ENCODE data around the gene REXO5. TPM values are rescaled to one million over a fixed set of nuclear protein-coding genes. Genes with fewer than 3 reads are reported as not detected.

The REXO5 gene
- total and polyA plus RNA-seq, 9 of the 15 experiments (the other 6 are each of a cell fraction or from before 2014, with no cell fraction given), result 10.5 to 45.1 (median 25.4) TPM

DNA sequence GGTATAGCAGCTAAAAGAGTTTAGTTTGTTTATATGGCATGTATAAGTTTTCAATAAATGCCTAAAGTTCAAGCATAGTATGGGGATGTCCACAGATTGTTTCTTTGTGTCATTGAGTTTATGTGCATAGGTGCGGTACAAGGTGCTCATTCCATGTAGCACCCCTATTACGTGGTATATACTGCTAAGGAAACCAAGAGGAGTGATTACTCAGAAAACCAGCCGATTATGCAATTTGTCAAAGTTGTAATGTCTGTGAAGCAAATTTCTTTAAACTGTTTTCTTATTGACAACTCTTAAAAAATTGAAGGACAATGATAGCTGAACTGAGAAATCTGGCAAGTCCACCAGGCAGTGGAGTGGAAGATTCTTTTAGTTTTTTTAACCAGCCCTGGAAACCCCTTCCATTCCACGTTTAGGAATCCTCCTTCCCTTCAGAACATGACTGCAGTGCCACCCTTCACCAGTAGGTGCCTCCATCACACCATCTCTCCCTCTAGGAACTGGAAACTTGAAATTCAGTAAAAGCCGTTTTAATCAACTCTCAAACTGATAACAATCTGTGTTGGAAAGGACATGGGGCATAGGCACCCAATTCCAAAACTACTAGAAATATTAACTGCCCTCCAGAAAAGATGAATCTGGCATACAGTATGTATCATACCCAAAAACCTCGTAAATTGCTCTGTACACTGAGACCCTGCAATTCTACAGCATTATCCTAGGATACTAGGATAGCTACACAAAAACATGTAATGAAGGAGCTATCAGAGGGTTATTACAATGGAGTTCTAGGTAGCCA lies 43.5 kb downstream of the REXO5 start (continued):
- TF ChIP-seq, protein P1, sequence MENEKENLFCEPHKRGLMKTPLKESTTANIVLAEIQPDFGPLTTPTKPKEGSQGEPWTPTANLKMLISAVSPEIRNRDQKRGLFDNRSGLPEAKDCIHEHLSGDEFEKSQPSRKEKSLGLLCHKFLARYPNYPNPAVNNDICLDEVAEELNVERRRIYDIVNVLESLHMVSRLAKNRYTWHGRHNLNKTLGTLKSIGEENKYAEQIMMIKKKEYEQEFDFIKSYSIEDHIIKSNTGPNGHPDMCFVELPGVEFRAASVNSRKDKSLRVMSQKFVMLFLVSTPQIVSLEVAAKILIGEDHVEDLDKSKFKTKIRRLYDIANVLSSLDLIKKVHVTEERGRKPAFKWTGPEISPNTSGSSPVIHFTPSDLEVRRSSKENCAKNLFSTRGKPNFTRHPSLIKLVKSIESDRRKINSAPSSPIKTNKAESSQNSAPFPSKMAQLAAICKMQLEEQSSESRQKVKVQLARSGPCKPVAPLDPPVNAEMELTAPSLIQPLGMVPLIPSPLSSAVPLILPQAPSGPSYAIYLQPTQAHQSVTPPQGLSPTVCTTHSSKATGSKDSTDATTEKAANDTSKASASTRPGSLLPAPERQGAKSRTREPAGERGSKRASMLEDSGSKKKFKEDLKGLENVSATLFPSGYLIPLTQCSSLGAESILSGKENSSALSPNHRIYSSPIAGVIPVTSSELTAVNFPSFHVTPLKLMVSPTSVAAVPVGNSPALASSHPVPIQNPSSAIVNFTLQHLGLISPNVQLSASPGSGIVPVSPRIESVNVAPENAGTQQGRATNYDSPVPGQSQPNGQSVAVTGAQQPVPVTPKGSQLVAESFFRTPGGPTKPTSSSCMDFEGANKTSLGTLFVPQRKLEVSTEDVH (IDR thresholded peaks at IDR 0.05; ENCODE audit: low read depth, partially characterized antibody), result peak; percentile 34
- TF ChIP-seq KAT8 (IDR thresholded peaks at IDR 0.05; ENCODE audit: low read depth) (no peak), MEF2D (tag; conservative IDR thresholded peaks at IDR 0.05; ENCODE audit: low read depth) (no peak), RUNX1 (IDR thresholded peaks at IDR 0.05; ENCODE audit: low read depth) (no peak), C11orf30 (IDR thresholded peaks at IDR 0.05; ENCODE audit: low read depth) (peak; percentile 76), EHMT2 (IDR thresholded peaks at IDR 0.05) (no peak), XRCC3 (IDR thresholded peaks at IDR 0.05) (no peak), ARNT (IDR thresholded peaks at IDR 0.05) (peak in 1 of 2 experiments; percentile 66; a peak in 1 of 4 replicates), MBD2 (IDR thresholded peaks at IDR 0.05; ENCODE audit: borderline replicate concordance, low read depth) (no peak), PHF21A (IDR thresholded peaks at IDR 0.05; ENCODE audit: borderline replicate concordance, low read depth) (no peak), CBX2 (IDR thresholded peaks at IDR 0.05; ENCODE audit: insufficient read depth, low read length, poor library complexity, severe bottlenecking) (no peak), MIER1 (IDR thresholded peaks at IDR 0.05; ENCODE audit: low read depth) (no peak), RAD21 (CRISPR knock-in tag; conservative IDR thresholded peaks at IDR 0.05 in 1 of 2, IDR thresholded peaks at IDR 0.05 in 1 of 2) (peak; percentile 98)
- TF ChIP-seq, protein P2, sequence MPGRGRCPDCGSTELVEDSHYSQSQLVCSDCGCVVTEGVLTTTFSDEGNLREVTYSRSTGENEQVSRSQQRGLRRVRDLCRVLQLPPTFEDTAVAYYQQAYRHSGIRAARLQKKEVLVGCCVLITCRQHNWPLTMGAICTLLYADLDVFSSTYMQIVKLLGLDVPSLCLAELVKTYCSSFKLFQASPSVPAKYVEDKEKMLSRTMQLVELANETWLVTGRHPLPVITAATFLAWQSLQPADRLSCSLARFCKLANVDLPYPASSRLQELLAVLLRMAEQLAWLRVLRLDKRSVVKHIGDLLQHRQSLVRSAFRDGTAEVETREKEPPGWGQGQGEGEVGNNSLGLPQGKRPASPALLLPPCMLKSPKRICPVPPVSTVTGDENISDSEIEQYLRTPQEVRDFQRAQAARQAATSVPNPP (IDR thresholded peaks at IDR 0.05; ENCODE audit: borderline replicate concordance, insufficient read depth, insufficient read length), result no peak
- TF ChIP-seq, protein P3, sequence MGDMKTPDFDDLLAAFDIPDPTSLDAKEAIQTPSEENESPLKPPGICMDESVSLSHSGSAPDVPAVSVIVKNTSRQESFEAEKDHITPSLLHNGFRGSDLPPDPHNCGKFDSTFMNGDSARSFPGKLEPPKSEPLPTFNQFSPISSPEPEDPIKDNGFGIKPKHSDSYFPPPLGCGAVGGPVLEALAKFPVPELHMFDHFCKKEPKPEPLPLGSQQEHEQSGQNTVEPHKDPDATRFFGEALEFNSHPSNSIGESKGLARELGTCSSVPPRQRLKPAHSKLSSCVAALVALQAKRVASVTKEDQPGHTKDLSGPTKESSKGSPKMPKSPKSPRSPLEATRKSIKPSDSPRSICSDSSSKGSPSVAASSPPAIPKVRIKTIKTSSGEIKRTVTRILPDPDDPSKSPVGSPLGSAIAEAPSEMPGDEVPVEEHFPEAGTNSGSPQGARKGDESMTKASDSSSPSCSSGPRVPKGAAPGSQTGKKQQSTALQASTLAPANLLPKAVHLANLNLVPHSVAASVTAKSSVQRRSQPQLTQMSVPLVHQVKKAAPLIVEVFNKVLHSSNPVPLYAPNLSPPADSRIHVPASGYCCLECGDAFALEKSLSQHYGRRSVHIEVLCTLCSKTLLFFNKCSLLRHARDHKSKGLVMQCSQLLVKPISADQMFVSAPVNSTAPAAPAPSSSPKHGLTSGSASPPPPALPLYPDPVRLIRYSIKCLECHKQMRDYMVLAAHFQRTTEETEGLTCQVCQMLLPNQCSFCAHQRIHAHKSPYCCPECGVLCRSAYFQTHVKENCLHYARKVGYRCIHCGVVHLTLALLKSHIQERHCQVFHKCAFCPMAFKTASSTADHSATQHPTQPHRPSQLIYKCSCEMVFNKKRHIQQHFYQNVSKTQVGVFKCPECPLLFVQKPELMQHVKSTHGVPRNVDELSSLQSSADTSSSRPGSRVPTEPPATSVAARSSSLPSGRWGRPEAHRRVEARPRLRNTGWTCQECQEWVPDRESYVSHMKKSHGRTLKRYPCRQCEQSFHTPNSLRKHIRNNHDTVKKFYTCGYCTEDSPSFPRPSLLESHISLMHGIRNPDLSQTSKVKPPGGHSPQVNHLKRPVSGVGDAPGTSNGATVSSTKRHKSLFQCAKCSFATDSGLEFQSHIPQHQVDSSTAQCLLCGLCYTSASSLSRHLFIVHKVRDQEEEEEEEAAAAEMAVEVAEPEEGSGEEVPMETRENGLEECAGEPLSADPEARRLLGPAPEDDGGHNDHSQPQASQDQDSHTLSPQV (IDR thresholded peaks at IDR 0.05), result 0 out of 2 replicates have a peak, but pooled peaks have one; percentile 21
- TF ChIP-seq, protein P4, sequence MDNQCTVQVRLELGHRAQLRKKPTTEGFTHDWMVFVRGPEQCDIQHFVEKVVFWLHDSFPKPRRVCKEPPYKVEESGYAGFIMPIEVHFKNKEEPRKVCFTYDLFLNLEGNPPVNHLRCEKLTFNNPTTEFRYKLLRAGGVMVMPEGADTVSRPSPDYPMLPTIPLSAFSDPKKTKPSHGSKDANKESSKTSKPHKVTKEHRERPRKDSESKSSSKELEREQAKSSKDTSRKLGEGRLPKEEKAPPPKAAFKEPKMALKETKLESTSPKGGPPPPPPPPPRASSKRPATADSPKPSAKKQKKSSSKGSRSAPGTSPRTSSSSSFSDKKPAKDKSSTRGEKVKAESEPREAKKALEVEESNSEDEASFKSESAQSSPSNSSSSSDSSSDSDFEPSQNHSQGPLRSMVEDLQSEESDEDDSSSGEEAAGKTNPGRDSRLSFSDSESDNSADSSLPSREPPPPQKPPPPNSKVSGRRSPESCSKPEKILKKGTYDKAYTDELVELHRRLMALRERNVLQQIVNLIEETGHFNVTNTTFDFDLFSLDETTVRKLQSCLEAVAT (IDR thresholded peaks at IDR 0.05), result 0 out of 4 replicates have a peak, but pooled peaks of 1 of the 2 experiments have one; percentile 42
